Progenitor cell of endocrine pancreas (in vitro differentiated cells): ENCODE results near the gene PNLIPRP3. TPM values are rescaled to one million over a fixed set of nuclear protein-coding genes. Genes with fewer than 3 reads are reported as not detected.

Experiments
- DNase-seq: peaks from one replicate; pipeline ENCODE4 v3.0.0; 2021; ENCODE audit warnings: low spot score; ENCODE audit not compliant: unreplicated experiment
- H3K27ac Mint-ChIP-seq: 2 replicates; pipeline ENCODE4 v1.8.0; 2021; ENCODE audit warnings: mild to moderate bottlenecking, moderate library complexity, mixed read lengths
- H3K27me3 Mint-ChIP-seq: 2 replicates; pipeline ENCODE4 v1.8.0; 2021; ENCODE audit warnings: mixed read lengths
- H3K36me3 Mint-ChIP-seq: 2 replicates; pipeline ENCODE4 v1.8.0; 2022; ENCODE audit warnings: mixed read lengths; ENCODE audit not compliant: insufficient read depth
- H3K4me1 Mint-ChIP-seq: 2 replicates; pipeline ENCODE4 v1.8.0; 2021; ENCODE audit warnings: low read depth, mixed read lengths
- H3K4me3 Mint-ChIP-seq: 2 replicates; pipeline ENCODE4 v1.8.0; 2021; ENCODE audit warnings: low read depth, mild to moderate bottlenecking, moderate library complexity, mixed read lengths
- H3K9me3 Mint-ChIP-seq: 2 replicates; pipeline ENCODE4 v1.8.0; 2021; ENCODE audit warnings: low read depth, mixed read lengths
- CTCF ChIP-seq: fragments of 200-600 bp; sonication (generic); IDR thresholded peaks from one replicate; pipeline ENCODE4 v1.5.0; 2021; ENCODE audit warnings: antibody characterized with exemption, mild to moderate bottlenecking; ENCODE audit not compliant: unreplicated experiment
- total RNA-seq: library from RNA; stranded (reverse); gene quantifications from 2 replicates; pipeline ENCODE4 v1.2.1, GENCODE V29; 2021

The PNLIPRP3 gene
- total RNA-seq, 1 donor from 2014 or later, result not detected

- TF ChIP-seq CTCF, result no peak
- no peak overlapping the region for H3K4me3 Mint-ChIP-seq
- no peaks in the 10 kb centered on the region for H3K4me1 Mint-ChIP-seq
- no peak for DNase-seq
- H3K27me3 Mint-ChIP-seq, result peaks cover 2% of the 10 kb centered on the region
- H3K9me3 Mint-ChIP-seq, result peaks cover 5% of the 10 kb centered on the region
- H3K36me3 Mint-ChIP-seq, result no peaks in the 10 kb centered on the region
- H3K27ac Mint-ChIP-seq, result no peak overlapping the region
Measured at GRCh38 chr10:116395223-116395985, 32.2 kb upstream of the PNLIPRP3 start.

GRCh38 chr10:116398224-116398623, 29.4 kb upstream of the PNLIPRP3 start:
- Mint-ChIP-seq H3K27me3 (no peaks in the 10 kb centered on the region), H3K36me3 (no peaks in the 10 kb centered on the region), H3K27ac (no peak overlapping the region), H3K4me3 (no peak overlapping the region), H3K4me1 (no peaks in the 10 kb centered on the region), H3K9me3 (peaks cover 5% of the 10 kb centered on the region)
- no peak for TF ChIP-seq CTCF
- DNase-seq, result no peak

DNA sequence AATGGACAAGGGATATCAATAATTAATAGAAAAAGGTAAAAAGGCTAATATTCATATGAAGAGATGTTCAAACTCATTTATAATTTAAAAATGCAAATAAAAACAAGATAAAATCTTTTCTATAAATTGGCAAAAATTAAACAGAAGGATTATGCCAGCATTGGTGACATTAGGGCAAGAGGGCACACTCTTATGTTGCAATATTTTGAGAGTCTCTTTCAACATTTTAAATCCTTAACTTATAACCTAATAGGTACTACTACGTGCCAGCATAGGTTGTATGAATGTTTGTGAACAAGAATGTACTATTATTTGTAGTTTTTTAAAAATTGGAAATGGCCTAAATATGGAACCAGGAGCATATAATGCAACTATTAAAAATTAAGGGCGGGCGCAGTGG, 24.8 kb upstream of the PNLIPRP3 start:
- no peak overlapping the region for H3K4me3 Mint-ChIP-seq
- no peak for DNase-seq
- no peak overlapping the region for H3K27ac Mint-ChIP-seq
- H3K36me3 Mint-ChIP-seq, result no peaks in the 10 kb centered on the region
- H3K27me3 Mint-ChIP-seq, result peaks cover 2% of the 10 kb centered on the region
- TF ChIP-seq CTCF, result no peak
- H3K9me3 Mint-ChIP-seq, result peaks cover 3% of the 10 kb centered on the region
- H3K4me1 Mint-ChIP-seq, result no peaks in the 10 kb centered on the region

- Mint-ChIP-seq H3K27ac (no peak overlapping the region), H3K4me3 (no peak overlapping the region), H3K4me1 (no peaks in the 10 kb centered on the region), H3K36me3 (no peaks in the 10 kb centered on the region), H3K27me3 (peaks cover 2% of the 10 kb centered on the region), H3K9me3 (peaks cover 3% of the 10 kb centered on the region)
- no peak for TF ChIP-seq CTCF
- DNase-seq, result no peak
Measured at GRCh38 chr10:116403740-116404250, 23.9 kb upstream of the PNLIPRP3 start.

GRCh38 chr10:116408719-116409118, 18.9 kb upstream of the PNLIPRP3 start:
- H3K4me3 Mint-ChIP-seq, result no peak overlapping the region
- H3K27me3 Mint-ChIP-seq, result peaks cover 2% of the 10 kb centered on the region
- H3K4me1 Mint-ChIP-seq, result no peaks in the 10 kb centered on the region
- peaks cover 3% of the 10 kb centered on the region for H3K9me3 Mint-ChIP-seq
- no peak for DNase-seq
- no peak for TF ChIP-seq CTCF
- no peak overlapping the region for H3K27ac Mint-ChIP-seq
- no peaks in the 10 kb centered on the region for H3K36me3 Mint-ChIP-seq
